ENCODE results near the gene EDC3.
"Not testable (repeated sequence)": the region's sequence is repeated elsewhere in the genome, so short reads cannot be mapped to it uniquely, and the experiment has no call there.

Gene EDC3

GRCh38 chr15:74709892-74710291 is 14.1 kb upstream of the EDC3 start:
- DNase-seq, result no peak

GRCh38 chr15:74709011-74709410 is 13.2 kb upstream of the EDC3 start:
- DNase-seq, result no peak

GRCh38 chr15:74696808-74697207 is 984 bp upstream of the EDC3 start:
- no peak for DNase-seq

- no peak for DNase-seq
Measured at GRCh38 chr15:74696398-74696729, 540 bp upstream of the EDC3 start.

- no peak for DNase-seq
Measured at GRCh38 chr15:74692327-74692726, 3.5 kb downstream of the EDC3 start.

- no peak for DNase-seq
Measured at GRCh38 chr15:74683758-74684157, 12.1 kb downstream of the EDC3 start.

- no peak for DNase-seq
Measured at GRCh38 chr15:74682954-74683353, 12.9 kb downstream of the EDC3 start.

- no peak for DNase-seq
Measured at GRCh38 chr15:74680456-74680855, 15.4 kb downstream of the EDC3 start.

- no peak for DNase-seq
Measured at GRCh38 chr15:74676801-74677200, 19.0 kb downstream of the EDC3 start.

GRCh38 chr15:74674161-74674560 is 21.7 kb downstream of the EDC3 start:
- DNase-seq, result no peak

- no peak for DNase-seq
Measured at GRCh38 chr15:74669627-74670026, 26.2 kb downstream of the EDC3 start.

- DNase-seq, result no peak
Measured at GRCh38 chr15:74667975-74668374, 27.8 kb downstream of the EDC3 start.

GRCh38 chr15:74664670-74665069 is 31.2 kb downstream of the EDC3 start:
- no peak for DNase-seq

- no peak for DNase-seq
Measured at GRCh38 chr15:74664028-74664616, 31.7 kb downstream of the EDC3 start.

GRCh38 chr15:74663303-74664027 is 32.4 kb downstream of the EDC3 start:
- no peak for DNase-seq

- no peak for DNase-seq
Measured at GRCh38 chr15:74662064-74662860, 33.6 kb downstream of the EDC3 start.

- not testable (repeated sequence) for DNase-seq
Measured at GRCh38 chr15:74661280-74661679, 34.5 kb downstream of the EDC3 start.

GRCh38 chr15:74657846-74658245 is 38.0 kb downstream of the EDC3 start:
- no peak for DNase-seq

GRCh38 chr15:74656935-74657535 is 38.8 kb downstream of the EDC3 start:
- no peak for DNase-seq

GRCh38 chr15:74655424-74655823 is 40.4 kb downstream of the EDC3 start:
- no peak for DNase-seq

GRCh38 chr15:74653426-74654102 is 42.3 kb downstream of the EDC3 start:
- DNase-seq, result no peak

GRCh38 chr15:74651242-74651741 is 44.5 kb downstream of the EDC3 start:
- DNase-seq, result no peak
